IMR-90 (cell line): ENCODE measurements around the gene TACR2. TPM values are rescaled to one million over a fixed set of nuclear protein-coding genes. Genes with fewer than 3 reads are reported as not detected.

Experiments
- ATAC-seq: fragments of 200-7000 bp; cut with Tn5 transposase; 2 replicates; pipeline ENCODE4 v1.9.1; 2020; ENCODE audit warnings: low read depth, mild to moderate bottlenecking, moderate library complexity
- BruUV-seq: library from RNA; stranded (reverse); fragments of 400-500 nt; replicated peaks from 2 replicates; lab custom pipeline; 2021; lab: Mats Ljungman, UMichigan
- CTCF ChIA-PET: fragments of 300-600 bp; formaldehyde crosslinking; extraction: SDS; loops from one replicate; lab custom pipeline; 2021; ENCODE audit warnings: antibody characterized with exemption; lab: Yijun Ruan, JAX
- POLR2A ChIA-PET: fragments of 300-600 bp; sonication (Branson Sonifier 250); formaldehyde crosslinking; loops from one replicate; lab custom pipeline; 2022; ENCODE audit warnings: antibody characterized with exemption; ENCODE audit not compliant: unreplicated experiment; lab: Charles Lee
- DNase-seq: peaks from one replicate; pipeline ENCODE4 v3.0.0; 2013
- H2AFZ ChIP-seq: replicated peaks from 2 replicates; pipeline ENCODE3; 2013; ENCODE audit warnings: low read length, mild to moderate bottlenecking; ENCODE audit not compliant: poor library complexity
- H2AK5ac ChIP-seq: 2 replicates; pipeline ENCODE4 v1.6.1; 2013; ENCODE audit warnings: low read depth, low read length, inconsistent platforms
- H2AK9ac ChIP-seq: replicated peaks from 2 replicates; pipeline ENCODE3; 2013; ENCODE audit warnings: mild to moderate bottlenecking, low read depth, low read length, moderate library complexity; ENCODE audit not compliant: poor library complexity
- H2BK120ac ChIP-seq: 2 replicates; pipeline ENCODE4 v1.6.1; 2013; ENCODE audit warnings: low read depth, low read length, inconsistent platforms
- H2BK15ac ChIP-seq: 3 replicates; pipeline ENCODE4 v1.6.1; 2013; ENCODE audit warnings: low read depth, low read length, inconsistent platforms
- H2BK20ac ChIP-seq: 2 replicates; pipeline ENCODE4 v1.6.1; 2013; ENCODE audit warnings: low read depth, mild to moderate bottlenecking, inconsistent platforms, low read length, moderate library complexity
- H2BK5ac ChIP-seq: 2 replicates; pipeline ENCODE4 v1.6.1; 2013; ENCODE audit warnings: mild to moderate bottlenecking, low read depth, low read length, inconsistent platforms; ENCODE audit not compliant: poor library complexity, severe bottlenecking
- H3K14ac ChIP-seq: replicated peaks from 2 replicates; pipeline ENCODE4 v1.6.1; 2013; ENCODE audit warnings: low read depth, low read length, inconsistent platforms
- H3K18ac ChIP-seq: 2 replicates; pipeline ENCODE4 v1.6.1; 2013; ENCODE audit warnings: low read depth, low read length, control low read depth
- H3K23ac ChIP-seq: 2 replicates; pipeline ENCODE4 v1.6.1; 2013; ENCODE audit warnings: low read depth, low read length, inconsistent platforms
- H3K27ac ChIP-seq: 2 replicates; pipeline ENCODE4 v1.5.1; 2013; ENCODE audit warnings: mild to moderate bottlenecking, control low read depth, low read length; ENCODE audit not compliant: insufficient read depth
- H3K27me3 ChIP-seq: 2 replicates; pipeline ENCODE4 v1.6.1; 2013; ENCODE audit warnings: low read length; ENCODE audit not compliant: control insufficient read depth, insufficient read depth
- H3K36me3 ChIP-seq: 2 replicates; pipeline ENCODE4 v1.6.1; 2013; ENCODE audit warnings: low read length, mixed read lengths; ENCODE audit not compliant: control insufficient read depth, insufficient read depth
- H3K4ac ChIP-seq: 2 replicates; pipeline ENCODE4 v1.6.1; 2013; ENCODE audit warnings: low read depth, low read length, inconsistent platforms
- H3K4me1 ChIP-seq: 2 replicates; pipeline ENCODE4 v1.6.1; 2013; ENCODE audit warnings: low read length, mixed read lengths; ENCODE audit not compliant: control insufficient read depth, insufficient read depth
- H3K4me2 ChIP-seq: 2 replicates; pipeline ENCODE4 v1.6.1; 2013; ENCODE audit warnings: low read depth, mild to moderate bottlenecking, control low read depth, low read length, moderate library complexity
- H3K4me3 ChIP-seq: 2 replicates; pipeline ENCODE4 v1.5.1; 2013; ENCODE audit warnings: low read depth, mild to moderate bottlenecking, control low read depth, low read length, moderate library complexity; ENCODE audit not compliant: insufficient read depth
- H3K56ac ChIP-seq: 2 replicates; pipeline ENCODE4 v1.6.1; 2013; ENCODE audit warnings: low read length, inconsistent platforms; ENCODE audit not compliant: insufficient read depth; ENCODE audit errors: extremely low read depth
- H3K79me1 ChIP-seq, 2 experiments: 2 replicates each; pipeline ENCODE4 v1.6.1; 2013; ENCODE audit warnings: low read length in 2 of 2, inconsistent platforms in 1 of 2, low read depth in 1 of 2
- H3K9ac ChIP-seq: 2 replicates; pipeline ENCODE4 v1.6.1; 2013; ENCODE audit warnings: low read depth, low read length, control low read depth
- H3K9me1 ChIP-seq: 2 replicates; pipeline ENCODE4 v1.6.1; 2013; ENCODE audit warnings: low read length, inconsistent platforms; ENCODE audit not compliant: insufficient read depth
- H3K9me3 ChIP-seq: 2 replicates; pipeline ENCODE4 v1.6.1; 2013; ENCODE audit warnings: low read length; ENCODE audit not compliant: control insufficient read depth, insufficient read depth
- H4K20me1 ChIP-seq: 2 replicates; pipeline ENCODE4 v1.6.1; 2013; ENCODE audit warnings: low read length, inconsistent platforms; ENCODE audit not compliant: insufficient read depth
- H4K5ac ChIP-seq: 2 replicates; pipeline ENCODE4 v1.6.1; 2013; ENCODE audit warnings: mild to moderate bottlenecking, low read depth, low read length, control low read depth
- H4K8ac ChIP-seq, 2 experiments: 2 replicates each; pipeline ENCODE4 v1.6.1; 2013; ENCODE audit warnings: low read depth in 2 of 2, low read length in 2 of 2, control low read depth in 1 of 2, inconsistent platforms in 1 of 2
- H4K91ac ChIP-seq: 2 replicates; pipeline ENCODE4 v1.6.1; 2013; ENCODE audit warnings: low read depth, low read length, inconsistent platforms; ENCODE audit not compliant: insufficient read depth
- RAD21 ChIP-seq: IDR thresholded peaks from 2 replicates; pipeline ENCODE4 v1.6.1; 2012; ENCODE audit warnings: low read length, improper control_type of control experiment
- RCOR1 ChIP-seq: IDR thresholded peaks from 2 replicates; pipeline ENCODE4 v1.6.1; 2012; ENCODE audit warnings: mild to moderate bottlenecking, low read length, improper control_type of control experiment; ENCODE audit not compliant: insufficient replicate concordance
- SMC3 ChIP-seq: fragments of 150-350 bp; IDR thresholded peaks from 2 replicates; pipeline ENCODE4 v1.6.1; 2016; ENCODE audit warnings: low read depth, mild to moderate bottlenecking, antibody characterized with exemption, low read length, moderate library complexity
- WGBS, 2 experiments: methylation state at CpG; one replicate each; pipeline versions ENCODE4 v1.1.5 to v1.1.7; 2013; ENCODE audit warnings: missing lambda C conversion rate in 2 of 2; ENCODE audit not compliant: insufficient read length in 1 of 2; ENCODE audit errors: extremely low coverage in 2 of 2; 5-methylcytosine and 5-hydroxymethylcytosine counted together
- dilution Hi-C: fragments of 300-500 bp; cut with HindIII; formaldehyde crosslinking; loops from one replicate; pipeline ENCODE4 v1.14.3; 2018; ENCODE audit warnings: low sequenced_read_pairs; ENCODE audit not compliant: unreplicated experiment
- in situ Hi-C: fragments of 300-500 bp; cut with MboI; formaldehyde crosslinking; loops from 3 replicates; pipeline ENCODE4 v1.14.3; 2019; ENCODE audit warnings: low sequenced_read_pairs, inconsistent platforms, mixed read lengths
- intact Hi-C: fragments of 100-400 bp; cut with micrococcal nuclease; formaldehyde crosslinking; loops from 2 replicates; pipeline ENCODE4 v1.10.0; 2022
- polyA plus RNA-seq, 3 experiments: library from polyadenylated mRNA; depleted of rRNA; stranded (reverse); fragments of >200 nt; gene quantifications; 2 replicates each; pipeline ENCODE4 v1.2.3, GENCODE V29; 2012; ENCODE audit warnings: low replicate concordance in 1 of 3
- total RNA-seq: library from RNA; depleted of rRNA; stranded (reverse); fragments of >200 nt; gene quantifications from 2 replicates; pipeline ENCODE4 v1.2.3, GENCODE V29; 2012
- TF ChIP-seq, protein P1 (sequence below): fragments of 150-350 bp; IDR thresholded peaks from 2 replicates; pipeline ENCODE4 v1.6.1; 2017; ENCODE audit warnings: mild to moderate bottlenecking, antibody characterized with exemption, low read length, low read depth
- TF ChIP-seq, protein P2 (sequence below): fragments of 150-350 bp; IDR thresholded peaks from 2 replicates; pipeline ENCODE4 v1.6.1; 2016; ENCODE audit warnings: low read depth, mild to moderate bottlenecking, low read length, moderate library complexity, borderline replicate concordance

The TACR2 gene
- total and polyA plus RNA-seq, 2 of the 4 experiments (the other 2 are of a cell fraction): not detected

DNA sequence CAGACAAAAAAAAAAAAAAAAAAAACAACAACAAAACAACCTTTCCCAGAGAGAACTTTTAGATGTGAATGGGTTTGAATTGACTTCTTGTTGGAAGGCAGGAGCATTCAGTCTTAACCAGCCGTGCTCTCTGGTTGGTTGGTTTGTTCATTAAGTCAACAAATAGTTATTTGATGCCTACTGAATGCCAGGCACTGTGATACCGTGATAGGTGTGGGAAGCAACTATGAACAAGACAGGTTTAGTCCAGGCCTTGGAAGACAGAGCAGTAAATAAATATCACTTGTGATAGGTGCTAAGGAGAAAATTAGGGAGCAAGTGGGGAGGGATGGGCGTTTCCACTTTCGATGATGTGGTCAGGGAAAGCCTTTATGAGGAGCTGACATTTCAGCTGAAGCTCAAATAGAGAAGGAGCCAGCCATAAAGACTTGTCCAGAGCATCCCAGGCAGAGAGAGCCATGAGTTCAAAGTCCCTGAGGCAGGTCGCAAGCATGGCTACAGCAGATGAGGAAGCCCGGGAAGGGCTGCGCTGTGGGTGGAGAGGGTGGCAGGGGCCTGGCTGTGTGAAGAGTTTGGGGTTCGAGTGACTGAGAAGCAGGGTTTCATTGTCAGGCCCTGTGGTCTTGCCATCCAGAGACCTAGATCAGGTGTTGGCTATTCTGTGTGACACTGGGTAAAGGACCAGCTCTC lies 42.5 kb upstream of the TACR2 start:
- Histone ChIP-seq H3K56ac (no peak overlapping the region), H3K23ac (no peak overlapping the region), H3K4me3 (no peak overlapping the region), H3K27ac (no peak overlapping the region), H3K9ac (no peak overlapping the region), H3K9me1 (no peaks in the 10 kb centered on the region), H2BK5ac (no peak overlapping the region), H3K36me3 (no peaks in the 10 kb centered on the region), H3K4me1 (no peaks in the 10 kb centered on the region; the same call in 1 of the 2 replicates), H2BK20ac (no peak overlapping the region), H3K27me3 (peaks cover 6% of the 10 kb centered on the region; the same call in 1 of the 2 replicates), H3K9me3 (no peaks in the 10 kb centered on the region), H4K8ac (no peak overlapping the region), H2AK9ac (no peak overlapping the region), H3K79me1 (no peaks in the 10 kb centered on the region), H2AK5ac (no peak overlapping the region), H2BK120ac (no peak overlapping the region), H4K91ac (no peak overlapping the region), H3K14ac (no peak overlapping the region), H4K20me1 (no peaks in the 10 kb centered on the region), H3K4me2 (no peak overlapping the region), H4K5ac (no peak overlapping the region), H2AFZ (no peak overlapping the region), H2BK15ac (no peak overlapping the region), H3K18ac (no peak overlapping the region), H3K4ac (no peak overlapping the region)
- DNase-seq: no peak
- in situ Hi-C loops (no loop called here), dilution Hi-C loops (no loop called here), intact Hi-C loops (no loop called here)
- POLR2A ChIA-PET: no interaction called here
- no TSS peak for BruUV-seq
- WGBS, 2 experiments: 83% methylated on average over 6 of the region's 8 CpGs; no CpG with 5 or more reads in 1 of the 2 experiments
- CTCF ChIA-PET: interaction anchor here (0.7 kb wide), 1 partner anchor 10 kb away, joined by 3 read pairs; no protein-coding TSS in a partner anchor
- TF ChIP-seq, protein P1, sequence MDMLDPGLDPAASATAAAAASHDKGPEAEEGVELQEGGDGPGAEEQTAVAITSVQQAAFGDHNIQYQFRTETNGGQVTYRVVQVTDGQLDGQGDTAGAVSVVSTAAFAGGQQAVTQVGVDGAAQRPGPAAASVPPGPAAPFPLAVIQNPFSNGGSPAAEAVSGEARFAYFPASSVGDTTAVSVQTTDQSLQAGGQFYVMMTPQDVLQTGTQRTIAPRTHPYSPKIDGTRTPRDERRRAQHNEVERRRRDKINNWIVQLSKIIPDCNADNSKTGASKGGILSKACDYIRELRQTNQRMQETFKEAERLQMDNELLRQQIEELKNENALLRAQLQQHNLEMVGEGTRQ: no peak
- TF ChIP-seq RCOR1 (no peak), SMC3 (no peak), RAD21 (no peak)
- TF ChIP-seq, protein P2, sequence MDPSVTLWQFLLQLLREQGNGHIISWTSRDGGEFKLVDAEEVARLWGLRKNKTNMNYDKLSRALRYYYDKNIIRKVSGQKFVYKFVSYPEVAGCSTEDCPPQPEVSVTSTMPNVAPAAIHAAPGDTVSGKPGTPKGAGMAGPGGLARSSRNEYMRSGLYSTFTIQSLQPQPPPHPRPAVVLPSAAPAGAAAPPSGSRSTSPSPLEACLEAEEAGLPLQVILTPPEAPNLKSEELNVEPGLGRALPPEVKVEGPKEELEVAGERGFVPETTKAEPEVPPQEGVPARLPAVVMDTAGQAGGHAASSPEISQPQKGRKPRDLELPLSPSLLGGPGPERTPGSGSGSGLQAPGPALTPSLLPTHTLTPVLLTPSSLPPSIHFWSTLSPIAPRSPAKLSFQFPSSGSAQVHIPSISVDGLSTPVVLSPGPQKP: no peak
- ATAC-seq: no peak
